DND-41 (cell line): Measurements from ENCODE around the gene SFXN1.

Source experiments
- ATAC-seq: fragments of 200-7000 bp; cut with Tn5 transposase; 3 replicates; pipeline ENCODE4 v1.9.1; 2021; ENCODE audit warnings: low read depth; ENCODE audit not compliant: insufficient read depth
- DNase-seq: peaks from one replicate; pipeline ENCODE4 v3.0.0-alpha.2; 2020
- H2AFZ ChIP-seq: 2 replicates; pipeline ENCODE4 v1.6.0; 2012; ENCODE audit warnings: low read depth, low read length
- H3K27ac ChIP-seq: 2 replicates; pipeline ENCODE4 v1.5.1; 2012; ENCODE audit warnings: low read length, inconsistent platforms
- H3K27me3 ChIP-seq: fragments of 200-600 bp; sonication (generic); 2 replicates; pipeline ENCODE4 v1.6.0; 2012; ENCODE audit warnings: low read length, mild to moderate bottlenecking, inconsistent platforms; ENCODE audit not compliant: insufficient read depth, poor library complexity
- H3K36me3 ChIP-seq: 2 replicates; pipeline ENCODE4 v1.5.1; 2012; ENCODE audit warnings: low read length, inconsistent platforms; ENCODE audit not compliant: insufficient read depth
- H3K4me1 ChIP-seq: 2 replicates; pipeline ENCODE4 v1.5.1; 2012; ENCODE audit warnings: mild to moderate bottlenecking, low read length; ENCODE audit not compliant: insufficient read depth
- H3K4me2 ChIP-seq: 2 replicates; pipeline ENCODE4 v1.6.0; 2012; ENCODE audit warnings: mild to moderate bottlenecking, moderate library complexity, low read length, inconsistent platforms; ENCODE audit not compliant: insufficient read depth
- H3K4me3 ChIP-seq, 2 experiments: fragments of 200-600 bp in 1 of 2; shearing (Covaris generic) in 1 of 2; 2 replicates each; pipeline ENCODE4 v1.5.1; 2012 to 2016; ENCODE audit warnings: inconsistent platforms in 2 of 2, low read length in 2 of 2, mild to moderate bottlenecking in 2 of 2, low read depth in 1 of 2, moderate library complexity in 1 of 2
- H3K79me2 ChIP-seq: 2 replicates; pipeline ENCODE4 v1.6.0; 2012; ENCODE audit warnings: low read length, inconsistent platforms; ENCODE audit not compliant: insufficient read depth
- H3K9ac ChIP-seq: 2 replicates; pipeline ENCODE4 v1.6.0; 2012; ENCODE audit warnings: low read depth, mild to moderate bottlenecking, inconsistent platforms, low read length, moderate library complexity
- H3K9me3 ChIP-seq: 2 replicates; pipeline ENCODE4 v1.5.1; 2012; ENCODE audit warnings: low read length, moderate library complexity, mild to moderate bottlenecking, inconsistent platforms; ENCODE audit not compliant: insufficient read depth, severe bottlenecking
- H4K20me1 ChIP-seq: 2 replicates; pipeline ENCODE4 v1.6.0; 2012; ENCODE audit warnings: low read length; ENCODE audit not compliant: insufficient read depth
- CTCF ChIP-seq: IDR thresholded peaks from 2 replicates; pipeline ENCODE4 v1.5.1; 2012; ENCODE audit warnings: borderline replicate concordance, low read length, moderate library complexity, mild to moderate bottlenecking; ENCODE audit not compliant: poor library complexity, severe bottlenecking; ENCODE audit errors: extremely low read depth
- EZH2 ChIP-seq: IDR thresholded peaks from 3 replicates; pipeline ENCODE4 v1.6.1; 2012; ENCODE audit warnings: borderline replicate concordance, low read depth, mild to moderate bottlenecking, moderate library complexity, low read length, inconsistent platforms; ENCODE audit not compliant: severe bottlenecking

Gene SFXN1

GRCh38 chr5:175489693-175490443 lies 11.5 kb downstream of the SFXN1 start:
- TF ChIP-seq EZH2 (no peak), CTCF (no peak)
- H3K4me3 ChIP-seq = no peak overlapping the region
- DNase-seq (no peak), ATAC-seq (no peak)
- H3K4me2 ChIP-seq = no peak overlapping the region
- no peak overlapping the region for H3K27ac ChIP-seq
- H3K27me3 ChIP-seq = no peaks in the 10 kb centered on the region
- H3K79me2 ChIP-seq = peaks cover 96% of the 10 kb centered on the region
- H3K4me1 ChIP-seq = no peaks in the 10 kb centered on the region; the same call in 1 of the 2 replicates
- no peak overlapping the region for H3K9ac ChIP-seq
- no peak overlapping the region for H2AFZ ChIP-seq
- H3K36me3 ChIP-seq = peaks cover 87% of the 10 kb centered on the region
- H4K20me1 ChIP-seq = peaks cover 74% of the 10 kb centered on the region
- H3K9me3 ChIP-seq = no peaks in the 10 kb centered on the region

GRCh38 chr5:175491223-175491622 lies 12.9 kb downstream of the SFXN1 start:
- Histone ChIP-seq H3K4me1 (no peaks in the 10 kb centered on the region), H3K27ac (no peak overlapping the region), H3K27me3 (no peaks in the 10 kb centered on the region), H3K36me3 (peaks cover 83% of the 10 kb centered on the region), H4K20me1 (peaks cover 64% of the 10 kb centered on the region), H3K4me3 (no peak overlapping the region), H3K79me2 (peaks cover 90% of the 10 kb centered on the region), H3K9me3 (no peaks in the 10 kb centered on the region), H2AFZ (no peak overlapping the region), H3K4me2 (no peak overlapping the region), H3K9ac (no peak overlapping the region)
- ATAC-seq (no peak), DNase-seq (no peak)
- TF ChIP-seq CTCF (no peak), EZH2 (no peak)

GRCh38 chr5:175493260-175493659 lies 14.9 kb downstream of the SFXN1 start:
- Histone ChIP-seq H3K9ac (no peak overlapping the region), H3K9me3 (no peaks in the 10 kb centered on the region), H4K20me1 (peaks cover 60% of the 10 kb centered on the region), H3K36me3 (peaks cover 87% of the 10 kb centered on the region), H3K4me2 (no peak overlapping the region), H3K27ac (no peak overlapping the region), H3K4me1 (no peaks in the 10 kb centered on the region), H3K4me3 (no peak overlapping the region), H3K79me2 (peaks cover 89% of the 10 kb centered on the region), H2AFZ (no peak overlapping the region), H3K27me3 (no peaks in the 10 kb centered on the region)
- TF ChIP-seq CTCF (no peak), EZH2 (no peak)
- no peak for ATAC-seq
- no peak for DNase-seq

- no peak overlapping the region for H3K4me2 ChIP-seq
These were observed 15.4 kb downstream of the SFXN1 start for GRCh38 chr5:175493726-175494125.

More at GRCh38 chr5:175493726-175494125, 15.4 kb downstream of the SFXN1 start:
- H3K27me3 ChIP-seq = no peaks in the 10 kb centered on the region
- no peaks in the 10 kb centered on the region for H3K9me3 ChIP-seq
- peaks cover 87% of the 10 kb centered on the region for H3K36me3 ChIP-seq
- H3K4me3 ChIP-seq = no peak overlapping the region
- TF ChIP-seq EZH2 (no peak), CTCF (no peak)
- no peak overlapping the region for H2AFZ ChIP-seq
- H4K20me1 ChIP-seq = peaks cover 56% of the 10 kb centered on the region
- DNase-seq = no peak
- H3K79me2 ChIP-seq = peaks cover 88% of the 10 kb centered on the region
- H3K27ac ChIP-seq = no peak overlapping the region
- H3K9ac ChIP-seq = no peak overlapping the region
- no peak for ATAC-seq
- H3K4me1 ChIP-seq = no peaks in the 10 kb centered on the region
